Fibroblast of villous mesenchyme (primary cell): Measurements from ENCODE around the gene HOXA3. TPM values are rescaled to one million over a fixed set of nuclear protein-coding genes. Genes with fewer than 3 reads are reported as not detected.

Source experiments
- DNase-seq: peaks from one replicate; pipeline ENCODE4 v3.0.0-alpha.2; 2010; ENCODE audit warnings: low read depth
- H3K4me3 ChIP-seq: 2 replicates; pipeline ENCODE4 v1.5.1; 2011; ENCODE audit warnings: low read depth, mild to moderate bottlenecking, low read length
- CTCF ChIP-seq: IDR thresholded peaks from 2 replicates; pipeline ENCODE4 v1.5.1; 2012; ENCODE audit warnings: low read depth, mild to moderate bottlenecking, low read length; ENCODE audit not compliant: insufficient read depth
- total RNA-seq: library from RNA; depleted of rRNA; stranded (reverse); fragments of >200 nt; gene quantifications from 2 replicates; pipeline ENCODE4 v1.2.3, GENCODE V29; 2012

HOXA3 gene
- total RNA-seq, 1 donor = 11.7 TPM

GRCh38 chr7:27184337-27185012 is 32.1 kb upstream of the HOXA3 start:
- TF ChIP-seq CTCF = no peak
- peak; percentile 43 for DNase-seq
- H3K4me3 ChIP-seq = peak overlapping the region; percentile 67

- DNase-seq = peak; percentile 36
- peak overlapping the region; percentile 67 for H3K4me3 ChIP-seq
- TF ChIP-seq CTCF = no peak
Observed at GRCh38 chr7:27183682-27184336, 31.4 kb upstream of the HOXA3 start.

- peak; percentile 58 for DNase-seq
- H3K4me3 ChIP-seq = peak overlapping the region; percentile 67
Observed at GRCh38 chr7:27182861-27183681, 30.7 kb upstream of the HOXA3 start.

GRCh38 chr7:27182285-27182841 is 30.0 kb upstream of the HOXA3 start:
- peak; percentile 20 for TF ChIP-seq CTCF
- DNase-seq = peak; percentile 26
- H3K4me3 ChIP-seq = peak overlapping the region; percentile 67

More at GRCh38 chr7:27182861-27183681, 30.7 kb upstream of the HOXA3 start:
- TF ChIP-seq CTCF = no peak

- peak; percentile 51 for DNase-seq
- TF ChIP-seq CTCF = no peak
- H3K4me3 ChIP-seq = peak overlapping the region; percentile 67
Observed at GRCh38 chr7:27181795-27182275, 29.5 kb upstream of the HOXA3 start.

GRCh38 chr7:27180431-27181420 is 28.3 kb upstream of the HOXA3 start:
- DNase-seq = peak; percentile 58
- TF ChIP-seq CTCF = no peak
- peak overlapping the region; percentile 67 for H3K4me3 ChIP-seq
